Measurements from ENCODE around the gene VAPB.

The VAPB gene

GRCh38 chr20:58378704-58379103 lies 10.3 kb upstream of the VAPB start:
- no peak for DNase-seq

- no peak for DNase-seq
These were observed 7.4 kb upstream of the VAPB start for GRCh38 chr20:58381627-58382026.

- DNase-seq: no peak
These were observed 6.9 kb upstream of the VAPB start for GRCh38 chr20:58382096-58382495.

GRCh38 chr20:58384821-58385220 lies 4.2 kb upstream of the VAPB start:
- no peak for DNase-seq

GRCh38 chr20:58388028-58388601 lies 914 bp upstream of the VAPB start:
- no peak for DNase-seq

- no peak for DNase-seq
These were observed 417 bp downstream of the VAPB start for GRCh38 chr20:58389324-58389967.

GRCh38 chr20:58389968-58390658 lies 1.1 kb downstream of the VAPB start:
- DNase-seq: no peak

GRCh38 chr20:58390659-58391035 lies 1.6 kb downstream of the VAPB start:
- no peak for DNase-seq

GRCh38 chr20:58392286-58392685 lies 3.3 kb downstream of the VAPB start:
- DNase-seq: no peak

- no peak for DNase-seq
These were observed 4.3 kb downstream of the VAPB start for GRCh38 chr20:58393299-58393698.

GRCh38 chr20:58394801-58395200 lies 5.8 kb downstream of the VAPB start:
- DNase-seq: no peak

- no peak for DNase-seq
These were observed 6.6 kb downstream of the VAPB start for GRCh38 chr20:58395604-58396003.

- DNase-seq: no peak
These were observed 8.4 kb downstream of the VAPB start for GRCh38 chr20:58397429-58397828.

- DNase-seq: no peak
These were observed 9.2 kb downstream of the VAPB start for GRCh38 chr20:58398254-58398653.

GRCh38 chr20:58399926-58400325 lies 10.9 kb downstream of the VAPB start:
- DNase-seq: no peak

- no peak for DNase-seq
These were observed 12.1 kb downstream of the VAPB start for GRCh38 chr20:58401162-58401561.

- DNase-seq: no peak
These were observed 13.3 kb downstream of the VAPB start for GRCh38 chr20:58402305-58402704.

GRCh38 chr20:58402827-58403226 lies 13.8 kb downstream of the VAPB start:
- no peak for DNase-seq

- DNase-seq: no peak
These were observed 14.2 kb downstream of the VAPB start for GRCh38 chr20:58403272-58403671.

- DNase-seq: no peak
These were observed 16.7 kb downstream of the VAPB start for GRCh38 chr20:58405504-58406291.

- no peak for DNase-seq
These were observed 17.5 kb downstream of the VAPB start for GRCh38 chr20:58406422-58407001.

GRCh38 chr20:58407201-58407873 lies 18.3 kb downstream of the VAPB start:
- DNase-seq: no peak

All from NCI-H1105 treated with DMSO at 0.1 percent for 48 hours (cell line).